H9 (cell line): ENCODE measurements around the gene CAB39. TPM values are rescaled to one million over a fixed set of nuclear protein-coding genes. Genes with fewer than 3 reads are reported as not detected.

Source experiments
- DNase-seq: peaks from one replicate; pipeline ENCODE4 v3.0.0-alpha.2; 2017
- H2AFZ ChIP-seq: one replicate; pipeline ENCODE4 v1.6.1; 2013; ENCODE audit warnings: mild to moderate bottlenecking, low read length, control low read depth, moderate library complexity
- H2AK5ac ChIP-seq: 2 replicates; pipeline ENCODE4 v1.6.1; 2013; ENCODE audit warnings: low read length, control low read depth, mixed read lengths; ENCODE audit not compliant: insufficient read length
- H2BK120ac ChIP-seq: one replicate; pipeline ENCODE4 v1.6.1; 2013; ENCODE audit warnings: low read depth, mild to moderate bottlenecking, low read length, control low read depth, inconsistent platforms; ENCODE audit not compliant: poor library complexity, severe bottlenecking
- H2BK12ac ChIP-seq: 2 replicates; pipeline ENCODE4 v1.6.1; 2013; ENCODE audit warnings: low read length, control low read depth, mixed read lengths, low read depth; ENCODE audit not compliant: insufficient read length
- H2BK15ac ChIP-seq: 2 replicates; pipeline ENCODE4 v1.6.1; 2013; ENCODE audit warnings: low read depth, low read length, control low read depth
- H2BK20ac ChIP-seq: one replicate; pipeline ENCODE4 v1.6.1; 2013; ENCODE audit warnings: low read depth, mild to moderate bottlenecking, low read length, control low read depth, inconsistent platforms; ENCODE audit not compliant: poor library complexity, severe bottlenecking
- H2BK5ac ChIP-seq: 2 replicates; pipeline ENCODE4 v1.6.1; 2013; ENCODE audit warnings: low read length, control low read depth, mixed read lengths; ENCODE audit not compliant: insufficient read length
- H3K14ac ChIP-seq: 2 replicates; pipeline ENCODE4 v1.6.1; 2013; ENCODE audit warnings: low read length, control low read depth; ENCODE audit not compliant: insufficient read depth
- H3K18ac ChIP-seq: 2 replicates; pipeline ENCODE4 v1.6.1; 2013; ENCODE audit warnings: low read depth, mild to moderate bottlenecking, mixed read lengths, low read length, control low read depth; ENCODE audit not compliant: insufficient read length
- H3K23ac ChIP-seq: 2 replicates; pipeline ENCODE4 v1.6.1; 2013; ENCODE audit warnings: low read length, control low read depth, mixed read lengths, low read depth; ENCODE audit not compliant: insufficient read length
- H3K23me2 ChIP-seq: 2 replicates; pipeline ENCODE4 v1.6.1; 2013; ENCODE audit warnings: low read depth, mild to moderate bottlenecking, mixed read lengths, low read length, control low read depth; ENCODE audit not compliant: insufficient read length, poor library complexity, severe bottlenecking
- H3K27ac ChIP-seq: 2 replicates; pipeline ENCODE4 v1.5.1; 2013; ENCODE audit warnings: low read length, control low read depth, mixed read lengths, low read depth; ENCODE audit not compliant: insufficient read length
- H3K27me3 ChIP-seq: 2 replicates; pipeline ENCODE4 v1.6.1; 2013; ENCODE audit warnings: low read length, control low read depth, inconsistent platforms; ENCODE audit not compliant: insufficient read depth
- H3K4ac ChIP-seq: 2 replicates; pipeline ENCODE4 v1.6.1; 2013; ENCODE audit warnings: low read depth, mild to moderate bottlenecking, control low read depth, inconsistent platforms, low read length, moderate library complexity
- H3K4me1 ChIP-seq: 2 replicates; pipeline ENCODE4 v1.6.1; 2013; ENCODE audit warnings: low read length, control low read depth, inconsistent platforms; ENCODE audit not compliant: insufficient read depth
- H3K4me2 ChIP-seq: 2 replicates; pipeline ENCODE4 v1.6.1; 2013; ENCODE audit warnings: low read length, control low read depth, mixed read lengths; ENCODE audit not compliant: insufficient read length, insufficient read depth
- H3K56ac ChIP-seq: 2 replicates; pipeline ENCODE4 v1.6.1; 2013; ENCODE audit warnings: low read depth, mild to moderate bottlenecking, mixed read lengths, low read length, control low read depth; ENCODE audit not compliant: insufficient read length
- H3K79me1 ChIP-seq: 2 replicates; pipeline ENCODE4 v1.6.1; 2013; ENCODE audit warnings: low read depth, mild to moderate bottlenecking, moderate library complexity, low read length, control low read depth, inconsistent platforms; ENCODE audit not compliant: insufficient read depth, poor library complexity, severe bottlenecking
- H3K79me2 ChIP-seq: 2 replicates; pipeline ENCODE4 v1.6.1; 2013; ENCODE audit warnings: low read length, control low read depth, inconsistent platforms; ENCODE audit not compliant: insufficient read depth
- H3K9ac ChIP-seq: 2 replicates; pipeline ENCODE4 v1.6.1; 2013; ENCODE audit warnings: low read length, control low read depth, mixed read lengths; ENCODE audit not compliant: insufficient read length; ENCODE audit errors: extremely low read depth
- H3K9me3 ChIP-seq: one replicate; pipeline ENCODE4 v1.6.1; 2013; ENCODE audit warnings: low read depth, low read length, inconsistent platforms; ENCODE audit not compliant: control insufficient read depth
- H3T11ph ChIP-seq: one replicate; pipeline ENCODE4 v1.6.1; 2013; ENCODE audit warnings: mild to moderate bottlenecking, low read length, control low read depth, inconsistent platforms
- H4K20me1 ChIP-seq: one replicate; pipeline ENCODE4 v1.6.1; 2013; ENCODE audit not compliant: control insufficient read depth, insufficient read length, insufficient read depth
- H4K5ac ChIP-seq: 2 replicates; pipeline ENCODE4 v1.6.1; 2013; ENCODE audit warnings: low read depth, mild to moderate bottlenecking, mixed read lengths, low read length, control low read depth; ENCODE audit not compliant: insufficient read length
- H4K8ac ChIP-seq: replicated peaks from 2 replicates; pipeline ENCODE4 v1.6.1; 2013; ENCODE audit warnings: low read length, control low read depth, mixed read lengths, low read depth; ENCODE audit not compliant: insufficient read length
- H4K91ac ChIP-seq: 2 replicates; pipeline ENCODE4 v1.6.1; 2013; ENCODE audit warnings: low read depth, mild to moderate bottlenecking, moderate library complexity, mixed read lengths, low read length, control low read depth; ENCODE audit not compliant: insufficient read length
- H3K27ac Mint-ChIP-seq, 3 experiments: 2 replicates in 2 of 3; 3 replicates in 1 of 3; pipeline ENCODE4 v1.8.0; 2020 to 2021; ENCODE audit warnings: mixed read lengths in 3 of 3, mild to moderate bottlenecking in 1 of 3, moderate library complexity in 1 of 3
- H3K27me3 Mint-ChIP-seq: 2 replicates; pipeline ENCODE4 v1.8.0; 2021; ENCODE audit warnings: low read depth, mild to moderate bottlenecking, moderate library complexity, mixed read lengths
- H3K36me3 Mint-ChIP-seq, 3 experiments: 2 replicates in 2 of 3; 3 replicates in 1 of 3; pipeline ENCODE4 v1.8.0; 2020 to 2021; ENCODE audit warnings: low read depth in 3 of 3, mixed read lengths in 3 of 3; ENCODE audit not compliant: insufficient read depth in 1 of 3
- H3K4me1 Mint-ChIP-seq, 2 experiments: 2 replicates each; pipeline ENCODE4 v1.8.0; 2020; ENCODE audit warnings: mixed read lengths in 2 of 2
- H3K4me3 Mint-ChIP-seq, 2 experiments: 2 replicates in 1 of 2; 3 replicates in 1 of 2; pipeline ENCODE4 v1.8.0; 2020 to 2021; ENCODE audit warnings: mild to moderate bottlenecking in 2 of 2, mixed read lengths in 2 of 2, moderate library complexity in 1 of 2
- H3K9me3 Mint-ChIP-seq, 2 experiments: 2 replicates in 1 of 2; 3 replicates in 1 of 2; pipeline ENCODE4 v1.8.0; 2020; ENCODE audit warnings: mild to moderate bottlenecking in 2 of 2, mixed read lengths in 2 of 2, moderate library complexity in 1 of 2
- WGBS: extraction: QIAGEN DNeasy Blood & Tissue Kit; methylation state at CpG from one replicate; pipeline ENCODE4 v1.1.7; 2013; ENCODE audit warnings: missing lambda C conversion rate, low lambda C conversion rate, mixed read lengths; ENCODE audit not compliant: insufficient read length; ENCODE audit errors: extremely low coverage; 5-methylcytosine and 5-hydroxymethylcytosine counted together
- total RNA-seq: library from RNA; stranded (reverse); gene quantifications from 2 replicates; pipeline ENCODE4 v1.2.1, GENCODE V29; 2021
- TF ChIP-seq, protein P1 (sequence below): fragments of 200-600 bp; sonication (generic); conservative IDR thresholded peaks from 3 replicates; pipeline ENCODE4 v1.8.0; 2021; ENCODE audit warnings: antibody characterized with exemption, mild to moderate bottlenecking

CAB39 gene
- total RNA-seq, 1 experiment from 2014 or later = 42.7 TPM

DNA sequence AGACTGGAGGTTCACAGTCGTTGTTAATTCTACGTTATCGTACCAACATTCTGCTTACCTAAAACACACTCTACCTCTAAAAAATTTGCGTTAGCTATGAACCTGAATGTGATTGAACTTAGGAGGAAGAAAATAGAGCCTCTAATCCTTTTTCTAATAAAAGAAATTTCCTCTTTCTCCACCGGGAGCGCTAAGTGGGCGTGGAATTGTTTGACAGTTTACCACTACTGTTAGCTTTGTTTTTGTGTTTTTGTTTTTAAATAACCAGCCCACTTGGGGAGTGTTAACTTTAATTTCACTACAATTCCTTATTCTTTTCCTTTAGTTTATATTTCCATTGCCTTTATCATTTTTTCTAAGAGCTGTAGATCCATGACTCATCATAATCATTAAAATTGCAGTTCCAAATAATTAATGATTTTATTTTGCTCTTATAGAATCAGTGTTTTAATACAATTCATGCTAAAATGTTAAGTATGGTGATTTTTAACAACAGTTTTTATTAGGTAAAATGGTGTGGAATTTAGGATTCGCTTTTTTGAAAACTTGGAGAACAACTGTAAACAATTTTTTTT, 97.1 kb downstream of the CAB39 start:
- Mint-ChIP-seq H3K9me3 (no peaks in the 10 kb centered on the region), H3K36me3 (peaks cover 9 to 20% (median 16%) of the 10 kb centered on the region in 3 experiments; a peak in 6 of 7 replicates), H3K27ac (peak overlapping the region in 1 of 3 experiments; percentile 50; a peak in 1 of 7 replicates), H3K27me3 (no peaks in the 10 kb centered on the region; the same call in 1 of the 2 replicates), H3K4me3 (no peak overlapping the region), H3K4me1 (peaks cover 6 to 9% of the 10 kb centered on the region in 2 experiments; a peak in 2 of 4 replicates)
- no peak overlapping the region for H3T11ph ChIP-seq
- no peak overlapping the region for H3K27ac ChIP-seq
- H2AK5ac ChIP-seq = no peak overlapping the region
- no peak overlapping the region for H4K5ac ChIP-seq
- no peak overlapping the region for H4K91ac ChIP-seq
- H4K8ac ChIP-seq = no peak overlapping the region
- no peaks in the 10 kb centered on the region for H3K79me1 ChIP-seq
- no peak overlapping the region for H2BK20ac ChIP-seq
- H3K23me2 ChIP-seq = no peaks in the 10 kb centered on the region
- H2BK120ac ChIP-seq = no peak overlapping the region
- H3K9me3 ChIP-seq = no peaks in the 10 kb centered on the region
- no peaks in the 10 kb centered on the region; the same call in 1 of the 2 replicates for H3K4me1 ChIP-seq
- H3K18ac ChIP-seq = no peak overlapping the region
- no peak overlapping the region for H2BK5ac ChIP-seq
- no peak overlapping the region for H3K9ac ChIP-seq
- H3K79me2 ChIP-seq = no peaks in the 10 kb centered on the region
- no peak overlapping the region for H3K56ac ChIP-seq
- H3K14ac ChIP-seq = no peak overlapping the region
- H3K4ac ChIP-seq = no peak overlapping the region
- no peak overlapping the region for H2BK15ac ChIP-seq
- WGBS = 100% methylated on average over 1 of the region's 8 CpGs
- H3K4me2 ChIP-seq = no peak overlapping the region
- no peak overlapping the region for H2BK12ac ChIP-seq
- H3K23ac ChIP-seq = no peak overlapping the region
- TF ChIP-seq, protein P1, sequence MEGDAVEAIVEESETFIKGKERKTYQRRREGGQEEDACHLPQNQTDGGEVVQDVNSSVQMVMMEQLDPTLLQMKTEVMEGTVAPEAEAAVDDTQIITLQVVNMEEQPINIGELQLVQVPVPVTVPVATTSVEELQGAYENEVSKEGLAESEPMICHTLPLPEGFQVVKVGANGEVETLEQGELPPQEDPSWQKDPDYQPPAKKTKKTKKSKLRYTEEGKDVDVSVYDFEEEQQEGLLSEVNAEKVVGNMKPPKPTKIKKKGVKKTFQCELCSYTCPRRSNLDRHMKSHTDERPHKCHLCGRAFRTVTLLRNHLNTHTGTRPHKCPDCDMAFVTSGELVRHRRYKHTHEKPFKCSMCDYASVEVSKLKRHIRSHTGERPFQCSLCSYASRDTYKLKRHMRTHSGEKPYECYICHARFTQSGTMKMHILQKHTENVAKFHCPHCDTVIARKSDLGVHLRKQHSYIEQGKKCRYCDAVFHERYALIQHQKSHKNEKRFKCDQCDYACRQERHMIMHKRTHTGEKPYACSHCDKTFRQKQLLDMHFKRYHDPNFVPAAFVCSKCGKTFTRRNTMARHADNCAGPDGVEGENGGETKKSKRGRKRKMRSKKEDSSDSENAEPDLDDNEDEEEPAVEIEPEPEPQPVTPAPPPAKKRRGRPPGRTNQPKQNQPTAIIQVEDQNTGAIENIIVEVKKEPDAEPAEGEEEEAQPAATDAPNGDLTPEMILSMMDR = peak; percentile 59
- H3K27me3 ChIP-seq = no peaks in the 10 kb centered on the region
- no peak overlapping the region for H2AFZ ChIP-seq
- no peak for DNase-seq
- H4K20me1 ChIP-seq = no peaks in the 10 kb centered on the region
